ENCODE data around the gene ITM2C.

- TF ChIP-seq GATA3 (IDR thresholded peaks at IDR 0.05; ENCODE audit: low read depth, low read length) (no peak), GATA2 (IDR thresholded peaks at IDR 0.05; ENCODE audit: low read depth, low read length) (no peak)
Observed at GRCh38 chr2:230915319-230915718, 50.6 kb downstream of the ITM2C start.

All from SH-SY5Y (cell line).